ENCODE results near the gene GALR3. TPM values are rescaled to one million over a fixed set of nuclear protein-coding genes. Genes with fewer than 3 reads are reported as not detected.
A peak's percentile ranks its signal among the peaks of the same experiment; 100 is the strongest.

The GALR3 gene
- total RNA-seq, 2 donors from 2014 or later: not detected

DNA sequence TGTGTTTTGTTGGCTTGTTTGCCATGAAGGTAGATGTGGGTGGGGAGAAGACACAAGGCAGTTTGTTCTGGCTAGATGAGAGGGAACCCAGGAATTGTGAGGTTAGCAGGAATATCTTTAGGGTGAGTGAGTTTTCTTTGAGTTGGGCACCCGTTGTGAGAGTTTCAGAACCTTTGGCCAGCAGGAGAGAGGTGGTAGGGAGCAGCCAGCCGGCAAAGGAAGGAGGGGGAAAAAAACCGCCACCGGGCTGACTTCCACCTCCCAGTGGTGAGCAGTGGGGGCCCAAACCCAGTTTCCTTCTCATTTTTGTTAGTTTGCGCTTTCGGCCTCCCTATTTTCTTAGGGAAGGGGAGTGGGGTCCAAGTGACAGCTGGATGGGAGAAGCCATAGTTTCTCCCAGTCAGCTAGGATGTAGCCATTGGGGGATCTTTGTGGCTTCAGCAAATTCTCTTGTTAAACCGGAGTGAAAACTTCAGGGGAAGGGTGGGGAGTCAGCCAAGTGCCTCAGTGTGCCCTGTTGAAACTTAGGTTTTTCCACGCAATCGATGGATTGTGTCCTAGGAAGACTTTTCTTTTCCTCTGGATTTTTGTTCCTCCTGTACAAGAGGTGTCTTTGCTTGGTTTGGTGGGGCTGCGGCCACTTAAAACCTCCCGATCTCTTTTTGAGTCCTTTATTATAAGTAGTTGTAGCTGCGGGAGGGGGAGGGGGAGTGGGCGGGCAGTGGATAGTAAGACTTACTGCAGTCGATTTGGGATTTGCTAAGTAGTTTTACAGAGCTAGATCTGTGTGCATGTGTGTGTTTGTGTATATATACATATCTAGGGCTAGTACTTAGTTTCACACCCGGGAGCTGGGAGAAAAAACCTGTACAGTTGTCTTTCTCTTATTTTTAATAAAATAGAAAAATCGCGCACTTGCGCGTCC, 16.5 kb upstream of the GALR3 start:
- peaks cover 25 to 39% of the 10 kb centered on the region in 2 donors for H3K27me3 Mint-ChIP-seq
- H3K4me1 Mint-ChIP-seq (ENCODE audit: low read depth in 2 of 2): peaks cover 21 to 38% of the 10 kb centered on the region in 2 donors

GRCh38 chr22:37807410-37808293, 15.5 kb upstream of the GALR3 start, which contains the start of gene GCAT:
TSS of gene GCAT (plus strand) at chr22:37807934. CDS start at chr22:37807968, 34 bp downstream.
- H3K9me3 Mint-ChIP-seq: peaks cover 3% of the 10 kb centered on the region
- H3K4me3 Mint-ChIP-seq: peak within 1 kb of the TSS; percentile 85
- DNase-seq (ENCODE audit: low spot score): peak; percentile 92
- peaks cover 25 to 38% of the 10 kb centered on the region in 2 donors for H3K27me3 Mint-ChIP-seq
- peaks cover 4% of the 10 kb centered on the region for H3K36me3 Mint-ChIP-seq
- peak; percentile 98 to 99 for ATAC-seq
- H3K27ac Mint-ChIP-seq: no peak within 1 kb of the TSS
- peaks cover 21 to 38% of the 10 kb centered on the region in 2 donors for H3K4me1 Mint-ChIP-seq (ENCODE audit: low read depth in 2 of 2)

More for the DNA sequence above, 16.5 kb upstream of the GALR3 start:
- Mint-ChIP-seq H3K27ac (no peak overlapping the region), H3K4me3 (peak overlapping the region; percentile 85), H3K9me3 (peaks cover 3% of the 10 kb centered on the region), H3K36me3 (peaks cover 4% of the 10 kb centered on the region)
- ATAC-seq: no peak
- DNase-seq (ENCODE audit: low spot score): no peak

DNA sequence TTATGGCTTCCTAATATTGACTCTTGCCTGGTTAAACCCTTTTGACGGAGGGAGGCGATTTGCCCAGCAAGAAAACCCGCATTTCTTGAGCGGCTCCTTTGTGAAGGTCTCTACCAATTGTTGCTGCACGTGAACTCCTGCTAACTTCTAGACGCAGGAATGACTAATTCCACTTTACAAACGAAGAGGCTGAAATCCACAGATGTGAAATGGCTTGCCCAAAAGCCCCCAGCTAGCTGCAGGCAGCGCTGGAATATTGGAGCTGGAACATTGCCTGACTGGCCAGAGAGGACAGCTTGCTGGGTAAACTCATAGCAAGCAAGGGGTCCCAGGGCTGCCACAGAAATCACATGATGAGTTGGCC, 14.9 kb upstream of the GALR3 start:
- ATAC-seq (no peak), DNase-seq (ENCODE audit: low spot score) (no peak)
- peaks cover 19 to 32% of the 10 kb centered on the region in 2 donors for H3K27me3 Mint-ChIP-seq
- peaks cover 3% of the 10 kb centered on the region for H3K9me3 Mint-ChIP-seq
- peaks cover 14 to 32% of the 10 kb centered on the region in 2 donors for H3K4me1 Mint-ChIP-seq (ENCODE audit: low read depth in 2 of 2)
- no peak overlapping the region for H3K27ac Mint-ChIP-seq
- peaks cover 4% of the 10 kb centered on the region for H3K36me3 Mint-ChIP-seq
- peak overlapping the region; percentile 85 for H3K4me3 Mint-ChIP-seq

- Mint-ChIP-seq H3K9me3 (peaks cover 3% of the 10 kb centered on the region), H3K36me3 (peaks cover 4% of the 10 kb centered on the region), H3K4me1 (ENCODE audit: low read depth in 2 of 2) (peaks cover 13 to 27% of the 10 kb centered on the region in 2 donors), H3K27me3 (peaks cover 13 to 22% of the 10 kb centered on the region in 2 donors), H3K27ac (no peak overlapping the region), H3K4me3 (no peak overlapping the region)
- DNase-seq (ENCODE audit: low spot score): no peak
- no peak for ATAC-seq
Observed at GRCh38 chr22:37809672-37810333, 13.4 kb upstream of the GALR3 start.

DNA sequence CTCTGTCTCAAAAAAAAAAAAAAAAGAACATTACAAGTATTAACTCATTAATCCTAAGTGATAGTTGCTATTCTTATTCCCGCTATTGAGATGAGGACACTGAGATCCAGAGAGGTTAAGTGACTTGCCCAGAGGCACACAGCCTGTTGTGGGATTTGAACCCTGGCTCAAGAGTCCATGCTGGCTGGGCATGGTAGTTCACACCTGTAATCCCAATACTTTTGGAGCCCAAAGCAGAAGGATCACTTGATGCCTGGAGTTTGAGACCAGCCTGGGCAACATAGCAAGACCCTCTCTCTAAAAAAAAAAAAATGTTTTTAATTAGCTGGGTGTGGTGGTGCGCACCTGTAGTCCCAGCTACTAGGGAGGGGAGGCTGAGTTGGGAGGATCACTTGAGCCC, 11.3 kb upstream of the GALR3 start:
- no peak for ATAC-seq
- no peak overlapping the region for H3K27ac Mint-ChIP-seq
- peaks cover 3 to 6% of the 10 kb centered on the region in 2 donors for H3K27me3 Mint-ChIP-seq
- no peaks in the 10 kb centered on the region for H3K9me3 Mint-ChIP-seq
- H3K4me1 Mint-ChIP-seq (ENCODE audit: low read depth in 2 of 2): peaks cover 3 to 10% of the 10 kb centered on the region in 2 donors
- H3K36me3 Mint-ChIP-seq: no peaks in the 10 kb centered on the region
- no peak overlapping the region for H3K4me3 Mint-ChIP-seq
- DNase-seq (ENCODE audit: low spot score): no peak

DNA sequence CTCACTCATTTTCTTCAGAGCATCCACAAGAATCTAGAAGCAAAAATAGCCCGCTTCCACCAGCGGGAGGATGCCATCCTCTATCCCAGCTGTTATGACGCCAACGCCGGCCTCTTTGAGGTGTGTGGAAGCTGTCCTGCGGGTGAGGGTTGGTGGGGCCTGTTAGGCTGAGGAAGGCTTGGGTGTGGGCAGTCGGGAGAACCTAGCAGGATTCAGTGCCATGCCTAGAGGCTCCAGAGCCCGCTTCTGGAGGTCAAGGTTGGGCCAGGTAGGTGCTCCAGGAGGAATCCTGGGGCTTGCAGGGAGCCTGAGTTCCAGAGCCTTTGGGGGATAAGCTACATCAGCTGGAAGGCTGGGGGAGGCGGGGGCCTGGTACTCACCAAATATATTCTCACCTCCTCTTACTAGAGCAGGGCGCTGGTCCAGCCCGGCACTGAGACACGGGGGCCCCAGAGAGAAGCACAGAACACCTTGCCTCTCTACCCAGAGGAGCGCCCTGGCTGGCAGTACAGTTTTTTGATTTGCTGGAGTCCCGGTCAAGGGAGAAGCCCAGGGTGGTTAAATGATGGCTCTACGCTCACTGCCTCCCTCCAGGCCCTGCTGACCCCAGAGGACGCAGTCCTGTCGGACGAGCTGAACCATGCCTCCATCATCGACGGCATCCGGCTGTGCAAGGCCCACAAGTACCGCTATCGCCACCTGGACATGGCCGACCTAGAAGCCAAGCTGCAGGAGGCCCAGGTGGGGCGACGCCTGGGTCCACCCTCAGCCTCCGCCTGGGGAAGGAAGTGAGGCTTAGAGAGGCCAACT, 10.1 kb upstream of the GALR3 start:
- Mint-ChIP-seq H3K4me3 (no peak overlapping the region), H3K9me3 (no peaks in the 10 kb centered on the region), H3K27ac (no peak overlapping the region), H3K27me3 (peaks cover 6% of the 10 kb centered on the region in 2 donors), H3K36me3 (no peaks in the 10 kb centered on the region), H3K4me1 (ENCODE audit: low read depth in 2 of 2) (peaks cover 7 to 10% of the 10 kb centered on the region in 2 donors)
- DNase-seq (ENCODE audit: low spot score) (no peak), ATAC-seq (no peak)

DNA sequence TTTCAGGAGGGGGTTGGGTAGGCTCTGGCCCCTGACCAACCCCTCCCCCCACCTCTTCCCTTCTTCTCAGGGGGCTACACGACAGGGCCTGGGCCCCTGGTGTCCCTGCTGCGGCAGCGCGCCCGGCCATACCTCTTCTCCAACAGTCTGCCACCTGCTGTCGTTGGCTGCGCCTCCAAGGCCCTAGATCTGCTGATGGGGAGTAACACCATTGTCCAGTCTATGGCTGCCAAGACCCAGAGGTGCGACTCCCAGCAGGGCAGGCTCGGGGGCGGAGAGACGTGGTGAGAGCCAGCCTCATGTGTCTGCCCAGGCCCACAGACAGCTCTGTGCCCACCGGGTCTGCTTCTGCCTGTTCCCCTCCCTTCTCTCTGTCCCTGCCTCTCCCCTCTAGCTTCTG, 7.6 kb upstream of the GALR3 start:
- no peaks in the 10 kb centered on the region for H3K9me3 Mint-ChIP-seq
- H3K4me1 Mint-ChIP-seq (ENCODE audit: low read depth in 2 of 2): peaks cover 0 to 10% of the 10 kb centered on the region in 2 donors
- no peak for ATAC-seq
- H3K36me3 Mint-ChIP-seq: no peaks in the 10 kb centered on the region
- H3K27me3 Mint-ChIP-seq: peaks cover 5 to 10% of the 10 kb centered on the region in 2 donors
- DNase-seq (ENCODE audit: low spot score): no peak
- H3K27ac Mint-ChIP-seq: no peak overlapping the region
- no peak overlapping the region for H3K4me3 Mint-ChIP-seq

DNA sequence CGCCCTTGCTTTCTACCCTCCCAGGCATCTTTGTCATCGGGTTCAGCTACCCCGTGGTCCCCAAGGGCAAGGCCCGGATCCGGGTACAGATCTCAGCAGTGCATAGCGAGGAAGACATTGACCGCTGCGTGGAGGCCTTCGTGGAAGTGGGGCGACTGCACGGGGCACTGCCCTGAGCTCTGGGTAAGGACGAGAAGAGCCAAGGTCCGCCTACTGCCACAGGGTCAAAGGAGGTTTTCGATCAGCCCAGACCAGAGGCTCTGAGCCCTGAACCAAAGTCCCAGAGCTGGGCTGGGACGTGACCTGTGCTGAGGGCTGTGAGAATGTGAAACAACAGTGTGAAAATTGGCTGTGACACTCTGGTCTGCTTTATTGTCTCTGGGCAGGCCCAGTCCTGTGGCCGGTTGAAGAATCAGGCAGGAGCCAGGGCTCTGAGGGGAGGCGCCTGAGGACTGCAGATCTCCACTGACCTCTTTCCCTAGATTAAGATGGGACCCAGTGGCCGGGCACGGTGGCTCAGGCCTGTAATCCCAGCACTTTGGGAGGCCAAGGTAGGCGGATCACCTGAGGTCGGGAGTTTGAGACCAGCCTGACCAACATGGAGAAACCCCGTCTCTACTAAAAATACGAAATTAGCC, 6.5 kb upstream of the GALR3 start:
- no peak overlapping the region for H3K27ac Mint-ChIP-seq
- DNase-seq (ENCODE audit: low spot score) (no peak), ATAC-seq (no peak)
- no peaks in the 10 kb centered on the region for H3K9me3 Mint-ChIP-seq
- H3K4me1 Mint-ChIP-seq (ENCODE audit: low read depth in 2 of 2): peaks cover 0 to 10% of the 10 kb centered on the region in 2 donors
- no peaks in the 10 kb centered on the region for H3K36me3 Mint-ChIP-seq
- H3K27me3 Mint-ChIP-seq: peaks cover 8 to 11% of the 10 kb centered on the region in 2 donors
- no peak overlapping the region for H3K4me3 Mint-ChIP-seq

GRCh38 chr22:37817705-37818408, 5.3 kb upstream of the GALR3 start:
- no peak overlapping the region for H3K4me3 Mint-ChIP-seq

DNA sequence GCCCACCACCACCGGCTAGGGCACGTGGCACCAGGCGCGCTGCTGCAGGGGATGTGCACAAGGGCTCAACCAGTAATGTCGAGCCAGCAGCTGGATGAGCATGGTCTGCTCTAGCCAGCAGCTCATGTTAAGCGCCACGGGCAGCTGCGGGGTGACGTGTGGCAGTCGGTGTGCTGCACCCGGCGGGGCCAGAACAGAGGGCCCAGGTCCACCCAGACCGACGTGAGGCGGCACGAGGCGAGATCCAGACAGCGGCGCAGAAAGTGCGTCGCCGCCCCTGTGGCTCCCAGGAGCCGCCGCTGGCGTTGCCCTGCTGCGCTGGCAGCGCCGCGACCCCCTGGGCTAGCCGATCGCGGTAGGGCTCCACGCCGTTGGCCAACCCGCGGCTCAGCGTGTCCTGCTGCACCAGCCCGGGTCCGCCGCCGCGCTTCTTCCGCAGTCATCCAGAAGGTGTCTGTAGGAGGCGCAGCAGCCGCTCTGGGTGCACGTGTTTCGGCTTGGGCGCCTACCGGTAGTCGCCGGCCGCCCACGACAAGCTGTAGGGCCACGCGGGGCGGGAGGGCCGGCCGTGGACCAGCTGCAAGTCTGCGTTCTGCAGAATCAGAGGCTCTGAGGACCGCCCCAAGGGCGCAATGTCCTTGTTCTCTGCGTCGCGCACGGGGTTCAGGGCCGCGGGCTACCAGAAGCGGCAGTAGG, 4.6 kb upstream of the GALR3 start:
- Mint-ChIP-seq H3K27me3 (peaks cover 8 to 21% of the 10 kb centered on the region in 2 donors), H3K9me3 (no peaks in the 10 kb centered on the region), H3K4me3 (peak overlapping the region; percentile 48), H3K36me3 (no peaks in the 10 kb centered on the region), H3K4me1 (ENCODE audit: low read depth in 2 of 2) (peaks cover 0 to 10% of the 10 kb centered on the region in 2 donors), H3K27ac (no peak overlapping the region)
- DNase-seq (ENCODE audit: low spot score): peak; percentile 75
- peak; percentile 80 to 87 for ATAC-seq

More at GRCh38 chr22:37817705-37818408, 5.3 kb upstream of the GALR3 start:
- Mint-ChIP-seq H3K27ac (no peak overlapping the region), H3K4me1 (ENCODE audit: low read depth in 2 of 2) (peaks cover 0 to 10% of the 10 kb centered on the region in 2 donors), H3K36me3 (no peaks in the 10 kb centered on the region), H3K27me3 (peaks cover 8 to 16% of the 10 kb centered on the region in 2 donors), H3K9me3 (no peaks in the 10 kb centered on the region)
- peak; percentile 82 to 88 for ATAC-seq
- DNase-seq (ENCODE audit: low spot score): peak; percentile 78

DNA sequence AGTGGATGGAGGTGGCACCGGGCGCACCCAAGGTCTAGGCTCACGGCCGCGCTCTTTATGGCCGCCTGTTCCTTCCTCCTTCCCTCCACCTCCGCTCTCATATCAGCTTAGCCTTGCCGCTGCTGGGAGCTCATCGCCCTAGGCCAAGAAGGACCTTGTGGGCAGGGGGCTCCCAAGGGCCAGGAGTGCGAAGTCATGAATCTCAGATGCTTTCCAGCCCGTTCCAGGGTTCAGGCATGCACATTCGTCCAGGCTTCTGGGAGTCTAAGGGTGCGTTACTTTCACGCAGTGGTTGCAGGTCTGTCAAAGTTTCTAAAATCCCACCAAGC, 4.1 kb upstream of the GALR3 start:
- Mint-ChIP-seq H3K4me3 (peak overlapping the region; percentile 48), H3K27ac (no peak overlapping the region), H3K36me3 (no peaks in the 10 kb centered on the region), H3K9me3 (no peaks in the 10 kb centered on the region), H3K4me1 (ENCODE audit: low read depth in 2 of 2) (peaks cover 0 to 10% of the 10 kb centered on the region in 2 donors), H3K27me3 (peaks cover 8 to 21% of the 10 kb centered on the region in 2 donors)
- DNase-seq (ENCODE audit: low spot score) (no peak), ATAC-seq (no peak)

Measured in natural killer cell treated with Interleukin-12 subunit alpha and Interleukin-12 subunit beta and Interleukin-15 and Interleukin-18, amount 100 ng/mL, for 72 hours (primary cell).